Endothelial cell of umbilical vein (primary cell): ENCODE measurements around the gene RNU1-2. TPM values are rescaled to one million over a fixed set of nuclear protein-coding genes. Genes with fewer than 3 reads are reported as not detected.
"Not testable (repeated sequence)": the region's sequence is repeated elsewhere in the genome, so short reads cannot be mapped to it uniquely, and the experiment has no call there.

Experiments
- BruUV-seq: library from RNA; stranded (reverse); fragments of 400-500 nt; replicated peaks from 2 replicates; lab custom pipeline; 2021; lab: Mats Ljungman, UMichigan
- CTCF ChIA-PET: fragments of 300-600, 350-600 bp; sonication (Branson Sonifier 250); formaldehyde crosslinking; loops from one replicate; lab custom pipeline; 2021; ENCODE audit warnings: antibody characterized with exemption, inconsistent platforms; lab: Charles Lee
- POLR2A ChIA-PET: fragments of 300-600, 350-600 bp; sonication (Branson Sonifier 250); formaldehyde crosslinking; loops from one replicate; lab custom pipeline; 2021; ENCODE audit warnings: antibody characterized with exemption, inconsistent platforms; lab: Charles Lee
- DNase-seq: peaks from one replicate; pipeline ENCODE4 v3.0.0-alpha.2; 2011; ENCODE audit warnings: low read depth, low spot score
- FAIRE-seq: peaks from 2 replicates; lab custom pipeline; 2011; peaks lifted over from hg19 to GRCh38; lab: Jason Lieb, UNC
- H2AFZ ChIP-seq: 2 replicates; pipeline ENCODE4 v1.6.0; 2012; ENCODE audit warnings: low read depth, low read length, control low read depth, inconsistent platforms
- H3K27ac ChIP-seq: 2 replicates; pipeline ENCODE4 v1.5.1; 2011; ENCODE audit warnings: low read depth, mild to moderate bottlenecking, control low read depth, low read length, moderate library complexity; ENCODE audit not compliant: insufficient read depth
- H3K27me3 ChIP-seq, 2 experiments: 2 replicates each; pipeline versions ENCODE4 v1.6.0 to v1.6.1; 2011; ENCODE audit warnings: low read length in 2 of 2, mixed read lengths in 1 of 2; ENCODE audit not compliant: control insufficient read depth in 2 of 2, insufficient read depth in 2 of 2
- H3K36me3 ChIP-seq, 2 experiments: 2 replicates in 1 of 2; 3 replicates in 1 of 2; pipeline ENCODE4 v1.5.1; 2011; ENCODE audit warnings: low read length in 2 of 2, mild to moderate bottlenecking in 1 of 2, moderate library complexity in 1 of 2; ENCODE audit not compliant: control insufficient read depth in 2 of 2, insufficient read depth in 2 of 2; ENCODE audit errors: extremely low read depth in 1 of 2
- H3K4me1 ChIP-seq: 3 replicates; pipeline ENCODE4 v1.5.1; 2011; ENCODE audit warnings: mild to moderate bottlenecking, low read length; ENCODE audit not compliant: control insufficient read depth, insufficient read depth; ENCODE audit errors: extremely low read depth
- H3K4me2 ChIP-seq: 2 replicates; pipeline ENCODE4 v1.6.1; 2011; ENCODE audit warnings: low read length, control low read depth, mixed read lengths; ENCODE audit not compliant: insufficient read depth
- H3K4me3 ChIP-seq, 3 experiments: fragments of 200-600 bp in 1 of 3; sonication (generic), shearing (Covaris generic) in 1 of 3; replicated peaks in 1 of 3; 2 replicates each; pipeline ENCODE4 v1.5.1; 2011 to 2016; ENCODE audit warnings: control low read depth in 3 of 3, low read length in 3 of 3, mild to moderate bottlenecking in 2 of 3, inconsistent platforms in 1 of 3, low read depth in 1 of 3, moderate library complexity in 1 of 3; ENCODE audit not compliant: insufficient read depth in 1 of 3
- H3K79me2 ChIP-seq: 2 replicates; pipeline ENCODE4 v1.6.0; 2012; ENCODE audit warnings: low read length, inconsistent platforms; ENCODE audit not compliant: control insufficient read depth, insufficient read depth
- H3K9ac ChIP-seq: replicated peaks from 2 replicates; pipeline ENCODE3; 2011; ENCODE audit warnings: low read length, control low read depth; ENCODE audit not compliant: insufficient read depth; ENCODE audit errors: extremely low read depth
- H3K9me1 ChIP-seq: replicated peaks from 3 replicates; pipeline ENCODE4 v1.6.0; 2011; ENCODE audit warnings: mild to moderate bottlenecking, low read length; ENCODE audit not compliant: control insufficient read depth, insufficient read depth; ENCODE audit errors: extremely low read depth
- H3K9me3 ChIP-seq: replicated peaks from 2 replicates; pipeline ENCODE4 v1.5.1; 2012; ENCODE audit warnings: low read length, inconsistent platforms; ENCODE audit not compliant: control insufficient read depth, insufficient read depth
- H4K20me1 ChIP-seq: replicated peaks from 2 replicates; pipeline ENCODE3; 2011; ENCODE audit warnings: mild to moderate bottlenecking, low read length; ENCODE audit not compliant: control insufficient read depth, insufficient read depth; ENCODE audit errors: extremely low read depth
- dilution Hi-C: fragments of 300-500 bp; cut with MboI; formaldehyde crosslinking; loops from one replicate; pipeline ENCODE4 v1.15.0; 2019; ENCODE audit warnings: low sequenced_read_pairs; ENCODE audit not compliant: extremely low pct_ligation_motif_present
- intact Hi-C: fragments of 100-400 bp; cut with micrococcal nuclease; formaldehyde crosslinking; loops from one replicate; pipeline ENCODE4 v1.10.0; 2022
- polyA plus RNA-seq, 4 experiments: library from polyadenylated mRNA; depleted of rRNA in 3 of 4; stranded (reverse) in 3 of 4; unstranded in 1 of 4; fragments of >200 nt; gene quantifications; 2 replicates each; pipeline versions ENCODE4 v1.2.1 to v1.2.3, GENCODE V29; 2011 to 2012; ENCODE audit warnings: missing spikeins in 1 of 4
- total RNA-seq: library from RNA; stranded (reverse); gene quantifications from 2 replicates; pipeline ENCODE4 v1.2.3, GENCODE V29; 2021

RNU1-2 gene
- total and polyA plus RNA-seq, 2 donors (not counting 3 experiments of a cell fraction or from before 2014, with no cell fraction given), result 206 to 1,319 TPM

DNA sequence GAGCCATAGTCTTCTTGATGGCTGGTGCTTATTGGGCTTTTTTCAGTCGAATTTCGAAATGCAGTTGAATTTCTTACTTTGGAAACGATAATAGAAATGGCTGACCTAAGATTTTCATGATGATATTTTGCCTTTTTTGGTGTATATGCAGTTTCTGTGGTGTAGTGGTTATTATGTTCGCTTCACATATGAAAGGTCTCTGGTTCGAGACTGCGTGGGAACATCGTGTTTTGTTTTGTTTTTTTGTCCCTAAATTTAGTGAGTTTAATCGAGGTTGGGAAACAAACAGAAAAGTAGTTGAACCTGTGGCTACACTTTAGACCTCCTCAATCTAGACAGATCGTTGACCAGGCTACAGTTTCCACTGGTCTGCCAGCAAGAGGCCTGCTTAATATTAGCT lies 35.7 kb upstream of the RNU1-2 start:
- DNase-seq, H4K20me1 ChIP-seq, H2AFZ ChIP-seq, H3K27me3 ChIP-seq, POLR2A ChIA-PET, FAIRE-seq, H3K4me1 ChIP-seq, H3K4me2 ChIP-seq, intact Hi-C loops, H3K9me3 ChIP-seq, H3K4me3 ChIP-seq, CTCF ChIA-PET, H3K9ac ChIP-seq, dilution Hi-C loops, H3K27ac ChIP-seq, H3K9me1 ChIP-seq, BruUV-seq, H3K79me2 ChIP-seq, H3K36me3 ChIP-seq: not testable (repeated sequence)

DNA sequence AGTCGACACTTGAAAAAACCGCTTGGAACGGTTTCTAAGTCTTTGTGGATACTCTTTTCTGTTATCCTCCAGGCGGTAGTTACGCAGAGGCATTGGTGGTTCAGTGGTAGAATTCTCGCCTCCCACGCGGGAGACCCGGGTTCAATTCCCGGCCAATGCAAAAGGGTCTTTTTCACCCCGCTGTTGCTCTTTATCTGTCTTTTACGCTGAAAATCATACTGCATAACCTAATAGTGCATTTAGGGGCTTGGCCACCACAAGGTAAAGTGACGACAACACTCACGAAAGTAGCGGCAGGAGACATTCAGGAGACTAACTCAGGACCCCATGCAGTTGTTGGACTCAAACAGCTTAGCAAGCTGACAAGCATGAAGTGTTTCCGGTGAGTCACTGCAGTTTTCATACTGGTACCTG lies 33.9 kb upstream of the RNU1-2 start:
- H3K4me1 ChIP-seq, H3K9me1 ChIP-seq, dilution Hi-C loops, H3K36me3 ChIP-seq, H3K9me3 ChIP-seq, H2AFZ ChIP-seq, FAIRE-seq, H4K20me1 ChIP-seq, H3K9ac ChIP-seq, H3K27me3 ChIP-seq, H3K27ac ChIP-seq, intact Hi-C loops, POLR2A ChIA-PET, DNase-seq, CTCF ChIA-PET, H3K4me3 ChIP-seq, H3K4me2 ChIP-seq, H3K79me2 ChIP-seq: not testable (repeated sequence)
- TSS peak; percentile 99 for BruUV-seq

DNA sequence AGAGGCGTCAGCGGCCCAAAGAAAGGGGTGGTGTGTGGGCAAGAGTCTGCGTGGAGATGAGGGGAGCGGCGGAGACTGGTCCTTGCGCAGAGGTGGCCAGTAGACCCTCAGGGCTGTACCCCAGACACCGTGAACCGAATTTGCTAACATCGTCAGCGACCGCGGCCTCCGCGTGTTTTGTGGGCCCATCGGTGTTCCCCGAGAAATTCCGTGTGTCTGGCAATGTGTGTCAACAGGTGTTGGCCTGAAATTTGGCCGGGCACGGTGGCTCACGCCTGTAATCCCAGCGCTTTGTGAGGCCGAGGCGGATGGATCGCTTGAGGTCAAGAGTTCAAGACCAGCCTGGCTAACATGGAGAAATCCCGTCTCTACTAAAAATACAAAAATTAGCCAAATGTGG lies 33.4 kb upstream of the RNU1-2 start:
- H3K27me3 ChIP-seq, intact Hi-C loops, POLR2A ChIA-PET, H3K9me3 ChIP-seq, BruUV-seq, H2AFZ ChIP-seq, H3K36me3 ChIP-seq, FAIRE-seq, H3K4me1 ChIP-seq, H3K79me2 ChIP-seq, CTCF ChIA-PET, H3K4me3 ChIP-seq, DNase-seq, H3K27ac ChIP-seq, H3K9ac ChIP-seq, H3K9me1 ChIP-seq, H3K4me2 ChIP-seq, H4K20me1 ChIP-seq, dilution Hi-C loops: not testable (repeated sequence)

DNA sequence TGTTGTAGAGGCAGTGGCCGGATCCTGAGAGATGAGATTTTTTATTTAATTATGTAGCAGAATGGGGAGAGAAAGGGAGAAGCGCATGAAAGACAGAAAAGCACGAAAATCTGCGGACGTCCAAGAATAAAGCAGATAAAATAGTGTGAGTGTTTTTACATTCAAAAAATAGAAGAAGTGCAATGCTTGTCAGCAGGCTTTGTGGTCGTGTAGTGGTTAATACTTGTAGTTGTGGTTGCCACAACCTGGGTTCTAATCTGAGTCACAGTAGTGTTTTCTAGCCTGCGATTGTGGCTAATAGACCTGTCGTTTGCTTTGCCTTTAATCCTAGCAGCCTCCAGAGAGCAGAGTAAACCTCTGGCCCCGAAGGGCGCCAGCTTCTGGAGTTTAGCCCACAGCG lies 32.8 kb upstream of the RNU1-2 start:
- H3K79me2 ChIP-seq, H3K9me3 ChIP-seq, H3K4me1 ChIP-seq, FAIRE-seq, H3K9ac ChIP-seq, CTCF ChIA-PET, H3K4me2 ChIP-seq, H3K9me1 ChIP-seq, H3K27ac ChIP-seq, dilution Hi-C loops, intact Hi-C loops, BruUV-seq, H3K36me3 ChIP-seq, H2AFZ ChIP-seq, DNase-seq, H3K4me3 ChIP-seq, POLR2A ChIA-PET, H3K27me3 ChIP-seq, H4K20me1 ChIP-seq: not testable (repeated sequence)
